NCI-H1436 treated with DMSO at 0.1 percent for 48 hours (cell line): ENCODE data around the gene ARAP1.

Experiments used
- DNase-seq: peaks from one replicate; lab custom pipeline; 2025; lab: John Stamatoyannopoulos, UW

ARAP1 gene

GRCh38 chr11:72743321-72744221 is 8.6 kb downstream of the ARAP1 start:
- DNase-seq: no peak

GRCh38 chr11:72742513-72743320 is 9.5 kb downstream of the ARAP1 start:
- DNase-seq: no peak

- DNase-seq: no peak
Observed at GRCh38 chr11:72741849-72742512, 10.2 kb downstream of the ARAP1 start.

- no peak for DNase-seq
Observed at GRCh38 chr11:72741429-72741833, 10.8 kb downstream of the ARAP1 start.

GRCh38 chr11:72740562-72741428 is 11.4 kb downstream of the ARAP1 start:
- DNase-seq: no peak

GRCh38 chr11:72740060-72740424 is 12.2 kb downstream of the ARAP1 start:
- no peak for DNase-seq

- no peak for DNase-seq
Observed at GRCh38 chr11:72739240-72740059, 12.8 kb downstream of the ARAP1 start.

- DNase-seq: no peak
Observed at GRCh38 chr11:72738199-72739141, 13.7 kb downstream of the ARAP1 start.

- no peak for DNase-seq
Observed at GRCh38 chr11:72737336-72737735, 14.9 kb downstream of the ARAP1 start.

GRCh38 chr11:72736452-72737069 is 15.6 kb downstream of the ARAP1 start:
- DNase-seq: no peak

- DNase-seq: no peak
Observed at GRCh38 chr11:72735495-72736027, 16.6 kb downstream of the ARAP1 start.

GRCh38 chr11:72732329-72732728 is 19.9 kb downstream of the ARAP1 start:
- no peak for DNase-seq

GRCh38 chr11:72730737-72731136 is 21.5 kb downstream of the ARAP1 start:
- no peak for DNase-seq

- no peak for DNase-seq
Observed at GRCh38 chr11:72730243-72730642, 22.0 kb downstream of the ARAP1 start.

GRCh38 chr11:72727521-72727920 is 24.7 kb downstream of the ARAP1 start:
- DNase-seq: no peak

GRCh38 chr11:72726266-72727220 is 25.7 kb downstream of the ARAP1 start:
- no peak for DNase-seq

GRCh38 chr11:72725724-72726028 is 26.5 kb downstream of the ARAP1 start:
- no peak for DNase-seq
